H1 (cell line): ENCODE measurements around the gene TTC23. TPM values are rescaled to one million over a fixed set of nuclear protein-coding genes. Genes with fewer than 3 reads are reported as not detected.
A peak's percentile ranks its signal among the peaks of the same experiment; 100 is the strongest.

Experiments used
- CTCF ChIA-PET: fragments of 300-600 bp; sonication (Branson Sonifier 250); formaldehyde crosslinking; loops from one replicate; lab custom pipeline; 2021; ENCODE audit not compliant: partially characterized antibody; lab: Charles Lee
- POLR2A ChIA-PET: fragments of 300-600 bp; sonication (Branson Sonifier 250); formaldehyde crosslinking; loops from one replicate; lab custom pipeline; 2021; ENCODE audit warnings: inconsistent platforms; ENCODE audit not compliant: partially characterized antibody; lab: Charles Lee
- DNase-seq, 2 experiments: peaks; one replicate each; pipeline versions ENCODE4 v3.0.0 to v3.0.0-alpha.2; 2010 to 2022; ENCODE audit warnings: low spot score in 2 of 2, low read depth in 1 of 2, mixed read lengths in 1 of 2
- FAIRE-seq: peaks from 2 replicates; lab custom pipeline; 2011; peaks lifted over from hg19 to GRCh38; lab: Jason Lieb, UNC
- H2AFZ ChIP-seq: 2 replicates; pipeline ENCODE4 v1.8.1; 2012; ENCODE audit warnings: low read length, inconsistent platforms
- H2AK5ac ChIP-seq: 2 replicates; pipeline ENCODE4 v1.6.1; 2013; ENCODE audit warnings: low read depth, low read length
- H2BK120ac ChIP-seq: replicated peaks from 2 replicates; pipeline ENCODE3; 2013; ENCODE audit warnings: low read depth, low read length, inconsistent platforms
- H2BK12ac ChIP-seq: 2 replicates; pipeline ENCODE4 v1.6.1; 2013; ENCODE audit warnings: low read depth, low read length
- H2BK15ac ChIP-seq: 2 replicates; pipeline ENCODE4 v1.6.1; 2013; ENCODE audit warnings: low read length
- H2BK20ac ChIP-seq: 2 replicates; pipeline ENCODE4 v1.6.1; 2013; ENCODE audit warnings: low read length
- H2BK5ac ChIP-seq: 2 replicates; pipeline ENCODE4 v1.6.1; 2013; ENCODE audit warnings: low read depth, low read length
- H3K14ac ChIP-seq: 2 replicates; pipeline ENCODE4 v1.6.1; 2013; ENCODE audit warnings: inconsistent platforms; ENCODE audit not compliant: insufficient read length
- H3K18ac ChIP-seq: 2 replicates; pipeline ENCODE4 v1.6.1; 2013; ENCODE audit warnings: low read length; ENCODE audit errors: extremely low read depth
- H3K23ac ChIP-seq: 2 replicates; pipeline ENCODE4 v1.6.1; 2013; ENCODE audit warnings: inconsistent platforms; ENCODE audit not compliant: insufficient read length
- H3K23me2 ChIP-seq: 2 replicates; pipeline ENCODE4 v1.6.1; 2013; ENCODE audit warnings: low read depth, low read length
- H3K27ac ChIP-seq: 2 replicates; pipeline ENCODE4 v1.6.1; 2011; ENCODE audit warnings: low read depth, low read length, inconsistent platforms
- H3K27me3 ChIP-seq, 4 experiments: replicated peaks in 1 of 4; 1 replicate in 1 of 4; 2 replicates in 3 of 4; pipeline versions ENCODE4 v1.6.1 to v1.8.1; 2011 to 2013; ENCODE audit warnings: low read length in 3 of 4, mild to moderate bottlenecking in 3 of 4, inconsistent platforms in 2 of 4, mixed read lengths in 2 of 4, moderate library complexity in 1 of 4; ENCODE audit not compliant: control insufficient read depth in 3 of 4, insufficient read depth in 3 of 4; ENCODE audit errors: extremely low read depth in 1 of 4
- H3K36me3 ChIP-seq, 4 experiments: 2 replicates each; pipeline versions ENCODE4 v1.6.1 to v1.8.1; 2011 to 2013; ENCODE audit warnings: mild to moderate bottlenecking in 4 of 4, low read length in 3 of 4, moderate library complexity in 2 of 4, control low read depth in 1 of 4, inconsistent platforms in 1 of 4; ENCODE audit not compliant: insufficient read depth in 4 of 4, control insufficient read depth in 2 of 4
- H3K4ac ChIP-seq: replicated peaks from 2 replicates; pipeline ENCODE3; 2013; ENCODE audit warnings: low read length, low read depth, mixed read lengths, inconsistent platforms; ENCODE audit not compliant: insufficient read length
- H3K4me1 ChIP-seq, 4 experiments: replicated peaks in 1 of 4; 1 replicate in 1 of 4; 2 replicates in 3 of 4; pipeline versions ENCODE4 v1.6.1 to v1.8.1; 2011 to 2013; ENCODE audit warnings: low read length in 3 of 4, inconsistent platforms in 2 of 4, mixed read lengths in 1 of 4; ENCODE audit not compliant: insufficient read depth in 4 of 4, control insufficient read depth in 3 of 4
- H3K4me2 ChIP-seq, 2 experiments: 2 replicates each; pipeline versions ENCODE4 v1.6.1 to v1.8.1; 2011 to 2013; ENCODE audit warnings: low read depth in 2 of 2, low read length in 2 of 2, control low read depth in 1 of 2, inconsistent platforms in 1 of 2, mild to moderate bottlenecking in 1 of 2; ENCODE audit not compliant: insufficient read depth in 1 of 2
- H3K4me3 ChIP-seq, 4 experiments: fragments of 200-600, 300-600 bp in 1 of 4; sonication (generic), shearing (Covaris generic), sonication (Bioruptor Twin) in 1 of 4; 2 replicates each; pipeline versions ENCODE4 v1.5.1 to v1.8.1; 2011 to 2016; ENCODE audit warnings: low read length in 4 of 4, low read depth in 3 of 4, control low read depth in 2 of 4, inconsistent platforms in 2 of 4, mild to moderate bottlenecking in 2 of 4, mixed read lengths in 1 of 4, moderate library complexity in 1 of 4; ENCODE audit not compliant: insufficient read depth in 2 of 4; ENCODE audit errors: extremely low read depth in 1 of 4
- H3K56ac ChIP-seq: replicated peaks from 2 replicates; pipeline ENCODE3; 2013; ENCODE audit warnings: low read depth, mild to moderate bottlenecking, mixed read lengths, low read length, inconsistent platforms; ENCODE audit not compliant: insufficient read length
- H3K79me1 ChIP-seq: 2 replicates; pipeline ENCODE4 v1.6.1; 2013; ENCODE audit warnings: low read depth, low read length, control low read depth
- H3K79me2 ChIP-seq, 2 experiments: 2 replicates each; pipeline versions ENCODE4 v1.6.1 to v1.8.1; 2012 to 2013; ENCODE audit warnings: low read length in 2 of 2, mild to moderate bottlenecking in 2 of 2, inconsistent platforms in 1 of 2; ENCODE audit not compliant: insufficient read depth in 2 of 2, control insufficient read depth in 1 of 2
- H3K9ac ChIP-seq, 4 experiments: replicated peaks in 1 of 4; 1 replicate in 1 of 4; 2 replicates in 3 of 4; pipeline versions ENCODE4 v1.6.1 to v1.8.1; 2011 to 2013; ENCODE audit warnings: low read depth in 3 of 4, low read length in 3 of 4, control low read depth in 2 of 4, mild to moderate bottlenecking in 2 of 4, moderate library complexity in 2 of 4, inconsistent platforms in 1 of 4; ENCODE audit errors: extremely low read depth in 1 of 4
- H3K9me3 ChIP-seq, 2 experiments: 2 replicates each; pipeline versions ENCODE4 v1.6.1 to v1.8.1; 2012 to 2013; ENCODE audit warnings: mild to moderate bottlenecking in 2 of 2, moderate library complexity in 2 of 2, control low read depth in 1 of 2, inconsistent platforms in 1 of 2, low read depth in 1 of 2, low read length in 1 of 2, mixed read lengths in 1 of 2; ENCODE audit not compliant: insufficient read depth in 2 of 2
- H4K20me1 ChIP-seq, 2 experiments: replicated peaks in 1 of 2; 2 replicates each; pipeline versions ENCODE3 to v1.8.1; 2011 to 2013; ENCODE audit warnings: inconsistent platforms in 2 of 2, low read length in 2 of 2, mild to moderate bottlenecking in 1 of 2; ENCODE audit not compliant: insufficient read depth in 2 of 2, control insufficient read depth in 1 of 2
- H4K5ac ChIP-seq: 2 replicates; pipeline ENCODE4 v1.6.1; 2013; ENCODE audit warnings: low read length, low read depth, mixed read lengths, inconsistent platforms; ENCODE audit not compliant: insufficient read length
- H4K8ac ChIP-seq: 2 replicates; pipeline ENCODE4 v1.8.0; 2013; ENCODE audit warnings: mild to moderate bottlenecking, moderate library complexity, low read length, inconsistent platforms; ENCODE audit not compliant: insufficient read depth; ENCODE audit errors: extremely low read depth
- H4K91ac ChIP-seq: replicated peaks from 2 replicates; pipeline ENCODE3; 2013; ENCODE audit warnings: low read length, mixed read lengths, inconsistent platforms; ENCODE audit not compliant: insufficient read length
- ASH2L ChIP-seq: fragments of 200-600, 300-600 bp; sonication (generic); IDR thresholded peaks from one replicate; pipeline ENCODE4 v1.7.1; 2017; ENCODE audit warnings: low read length
- CHD1 ChIP-seq: IDR thresholded peaks from 2 replicates; pipeline ENCODE4 v1.6.1; 2012; ENCODE audit warnings: low read depth, low read length, improper control_type of control experiment
- CTBP2 ChIP-seq: IDR thresholded peaks from 2 replicates; pipeline ENCODE4 v1.7.0; 2011; ENCODE audit warnings: borderline replicate concordance, mild to moderate bottlenecking, moderate library complexity, mixed read lengths, low read length; ENCODE audit not compliant: insufficient read depth, insufficient read length
- EZH2 ChIP-seq: fragments of 200-600 bp; sonication (generic); IDR thresholded peaks from 2 replicates; pipeline ENCODE4 v1.7.1; 2012; ENCODE audit warnings: low read depth, mild to moderate bottlenecking, moderate library complexity, low read length, inconsistent platforms; ENCODE audit not compliant: severe bottlenecking
- GABPA ChIP-seq: IDR thresholded peaks from 2 replicates; pipeline ENCODE4 v1.6.1; 2011; ENCODE audit warnings: mild to moderate bottlenecking, low read length, moderate library complexity, borderline replicate concordance; ENCODE audit not compliant: insufficient read depth
- MAFK ChIP-seq: IDR thresholded peaks from 2 replicates; pipeline ENCODE4 v1.6.1; 2012; ENCODE audit warnings: low read depth, mild to moderate bottlenecking, improper control_type of control experiment, low read length
- NANOG ChIP-seq: IDR thresholded peaks from 2 replicates; pipeline ENCODE4 v1.6.1; 2011; ENCODE audit warnings: low read length, low read depth, mild to moderate bottlenecking, inconsistent platforms; ENCODE audit not compliant: insufficient read depth, poor library complexity, severe bottlenecking
- RNF2 ChIP-seq: fragments of 200-900, 300-1000 bp; sonication (generic); IDR thresholded peaks from 2 replicates; pipeline ENCODE4 v1.7.1; 2016; ENCODE audit warnings: borderline replicate concordance, low read depth, mild to moderate bottlenecking, antibody characterized with exemption, low read length; ENCODE audit not compliant: poor library complexity, severe bottlenecking; ENCODE audit errors: missing control alignments
- SIX5 ChIP-seq: IDR thresholded peaks from 2 replicates; pipeline ENCODE4 v1.6.1; 2011; ENCODE audit warnings: mild to moderate bottlenecking, low read depth, low read length
- SP2 ChIP-seq: IDR thresholded peaks from 2 replicates; pipeline ENCODE4 v1.6.1; 2012; ENCODE audit warnings: mild to moderate bottlenecking, low read length, inconsistent platforms
- SUZ12 ChIP-seq: fragments of 200-600 bp; sonication (generic); IDR thresholded peaks from 2 replicates; pipeline ENCODE4 v1.6.1; 2012; ENCODE audit warnings: mild to moderate bottlenecking, inconsistent platforms, low read length, moderate library complexity, mixed read lengths
- TCF12 ChIP-seq: IDR thresholded peaks from 2 replicates; pipeline ENCODE4 v1.6.1; 2011; ENCODE audit warnings: low read depth, mild to moderate bottlenecking, low read length
- WGBS, 2 experiments: shearing (Covaris generic) in 1 of 2; methylation state at CpG; one replicate each; pipeline versions ENCODE4 v1.1.6 to v1.1.7; 2013 to 2015; ENCODE audit warnings: low lambda C conversion rate in 2 of 2, mixed read lengths in 2 of 2, inconsistent platforms in 1 of 2, low coverage in 1 of 2, missing lambda C conversion rate in 1 of 2; ENCODE audit not compliant: insufficient replicate concordance in 2 of 2, insufficient coverage in 1 of 2, insufficient read length in 1 of 2; ENCODE audit errors: extremely low coverage in 1 of 2, missing lambda C conversion rate in 1 of 2; 5-methylcytosine and 5-hydroxymethylcytosine counted together
- polyA plus RNA-seq, 7 experiments: library from polyadenylated mRNA; depleted of rRNA in 3 of 7; stranded (reverse) in 5 of 7; unstranded in 2 of 7; fragments of >200 nt in 5 of 7; fragments of 200-250 nt in 2 of 7; gene quantifications; 1 replicate in 5 of 7; 2 replicates in 1 of 7; 4 replicates in 1 of 7; pipeline versions ENCODE4 v1.2.1 to v1.2.3, GENCODE V29; 2011 to 2013; ENCODE audit warnings: missing spikeins in 2 of 7, mixed read lengths in 2 of 7
- total RNA-seq: library from RNA; stranded (reverse); fragmentation: NEBNext Ultra II Directional; extraction: Animal tissue kit (Norgen Biotek cat#: 25700); gene quantifications from 2 replicates; pipeline ENCODE4 v1.2.1, GENCODE V29; 2021

TTC23 gene
- total and polyA plus RNA-seq, 2 of the 8 experiments (the other 6 are each of a cell fraction or from before 2014, with no cell fraction given) = 4.8 to 23.0 TPM

- Histone ChIP-seq H3K4me2 (no peak overlapping the region), H3K79me2 (no peaks in the 10 kb centered on the region), H3K36me3 (no peaks in the 10 kb centered on the region), H3K9ac (no peak overlapping the region), H2BK12ac (no peak overlapping the region), H4K8ac (no peak overlapping the region), H4K5ac (no peak overlapping the region), H3K23ac (no peak overlapping the region), H3K4me1 (peaks cover 0 to 9% (median 4%) of the 10 kb centered on the region in 4 experiments; a peak in 5 of 7 replicates), H3K9me3 (no peaks in the 10 kb centered on the region), H4K91ac (peak overlapping the region; percentile 54), H2BK120ac (no peak overlapping the region), H3K27ac (no peak overlapping the region), H3K56ac (no peak overlapping the region), H3K79me1 (no peaks in the 10 kb centered on the region), H3K4me3 (no peak overlapping the region), H2BK15ac (no peak overlapping the region), H3K14ac (no peak overlapping the region), H2BK20ac (no peak overlapping the region), H3K23me2 (no peaks in the 10 kb centered on the region), H3K4ac (no peak overlapping the region), H3K18ac (no peak overlapping the region), H2AFZ (no peak overlapping the region), H2AK5ac (no peak overlapping the region), H4K20me1 (no peaks in the 10 kb centered on the region), H2BK5ac (no peak overlapping the region), H3K27me3 (no peaks in the 10 kb centered on the region)
- TF ChIP-seq TCF12 (no peak), ASH2L (no peak), CTBP2 (no peak), EZH2 (no peak), SUZ12 (no peak), MAFK (no peak), NANOG (no peak), SP2 (no peak), SIX5 (no peak), GABPA (no peak), RNF2 (no peak), CHD1 (no peak)
- FAIRE-seq (no peak), DNase-seq (no peak)
- CTCF ChIA-PET = interaction anchor here (0.6 to 4.6 kb wide), 7 partner anchors 10 to 572 kb away, joined by 3 to 25 read pairs (median 5); partner anchors contain the start of gene SYNM
- POLR2A ChIA-PET = no interaction called here
- 82% methylated on average over 1 of the region's 1 CpG; no CpG with 5 or more reads in 1 of the 2 experiments for WGBS, 2 experiments
Measured at GRCh38 chr15:99090938-99091337, 158.4 kb downstream of the TTC23 start.
